NCI-H187 (cell line): ENCODE data around the gene GAS7.
"Not testable (repeated sequence)": the region's sequence is repeated elsewhere in the genome, so short reads cannot be mapped to it uniquely, and the experiment has no call there.

Source experiments
- DNase-seq, 2 experiments: peaks; one replicate each; lab custom pipeline; 2025; lab: John Stamatoyannopoulos, UW

Gene GAS7

DNA sequence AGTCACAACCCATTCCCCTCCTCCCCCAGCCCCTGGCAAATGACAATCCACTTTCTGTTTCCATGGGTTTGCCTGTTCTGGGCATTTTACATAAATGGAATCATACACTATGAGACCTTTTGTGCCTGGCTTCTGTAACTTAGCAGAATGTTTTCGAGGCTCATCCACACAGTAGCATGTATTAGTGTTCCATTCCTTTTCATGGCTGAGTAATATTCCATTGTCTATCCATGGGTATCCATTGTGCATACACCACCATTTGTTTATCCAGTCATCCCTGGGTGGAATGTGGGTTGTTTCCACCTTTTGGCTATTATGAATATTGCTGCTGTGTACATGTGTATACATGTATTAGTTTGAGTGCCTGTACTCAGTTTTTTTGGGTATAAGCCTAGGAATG is 259.6 kb downstream of the GAS7 start:
- DNase-seq, result no peak

DNA sequence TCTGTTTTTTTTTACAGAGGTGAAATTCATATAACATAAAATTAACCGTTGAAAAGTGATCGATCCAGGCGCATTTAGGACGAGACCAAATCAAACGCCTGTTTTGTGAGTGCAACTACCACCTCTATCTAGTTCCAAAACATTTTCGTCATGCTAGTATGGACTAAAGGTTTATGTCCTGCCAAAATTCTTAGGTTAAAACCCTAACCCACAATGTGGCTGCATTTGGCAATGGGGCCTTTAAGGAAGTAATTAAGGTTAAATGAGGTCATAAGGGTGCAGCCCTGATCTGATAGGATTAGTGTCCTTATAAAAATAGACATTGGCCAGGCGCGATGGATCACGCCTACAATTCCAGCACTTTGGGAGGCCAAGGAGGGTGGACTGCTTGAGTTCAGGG is 260.5 kb downstream of the GAS7 start:
- no peak for DNase-seq

DNA sequence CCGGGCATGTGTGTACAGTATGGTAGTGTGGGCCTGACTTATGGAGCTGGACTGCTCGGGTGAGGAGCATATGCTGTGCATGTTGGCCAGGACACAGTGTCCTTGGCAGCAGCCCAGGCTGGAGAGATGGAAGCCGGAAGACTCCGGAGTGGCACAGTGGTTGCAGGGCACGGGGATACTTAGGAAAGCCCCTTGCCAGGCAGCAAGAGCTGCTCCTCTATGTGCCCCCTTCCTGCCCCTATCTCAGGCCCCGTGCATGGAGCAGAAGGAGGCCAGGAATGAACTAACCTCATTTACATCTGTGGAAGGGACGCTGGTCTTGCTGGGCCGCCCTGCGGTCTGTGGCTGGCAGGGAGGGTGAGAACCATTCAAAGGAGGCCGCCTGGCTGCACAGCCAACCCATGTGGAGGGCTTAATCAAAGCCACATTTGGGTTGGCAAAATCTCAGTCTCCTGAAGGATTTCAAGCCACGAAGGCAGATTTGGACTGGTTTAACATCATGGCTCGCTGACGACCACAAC is 261.1 kb downstream of the GAS7 start:
- DNase-seq, result no peak

DNA sequence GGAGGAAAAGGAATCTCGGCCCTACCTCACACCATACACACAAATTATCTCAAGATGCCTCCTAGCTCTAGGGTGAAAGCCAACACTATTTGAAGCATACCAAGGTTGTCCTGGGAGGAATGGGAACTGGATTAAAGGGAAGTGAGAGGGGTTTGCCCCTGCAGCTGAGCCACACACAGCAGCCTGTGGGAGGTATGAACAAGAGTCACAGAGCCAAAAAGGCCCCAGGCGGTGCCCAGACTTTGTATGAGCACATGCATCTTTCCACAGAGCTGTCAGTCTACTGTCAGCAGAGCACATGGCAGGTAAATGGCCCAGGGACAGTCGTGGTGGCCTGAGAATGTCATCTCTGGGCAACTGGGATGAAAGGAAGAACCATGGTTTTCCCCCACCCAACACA is 262.3 kb downstream of the GAS7 start:
- DNase-seq, result no peak

DNA sequence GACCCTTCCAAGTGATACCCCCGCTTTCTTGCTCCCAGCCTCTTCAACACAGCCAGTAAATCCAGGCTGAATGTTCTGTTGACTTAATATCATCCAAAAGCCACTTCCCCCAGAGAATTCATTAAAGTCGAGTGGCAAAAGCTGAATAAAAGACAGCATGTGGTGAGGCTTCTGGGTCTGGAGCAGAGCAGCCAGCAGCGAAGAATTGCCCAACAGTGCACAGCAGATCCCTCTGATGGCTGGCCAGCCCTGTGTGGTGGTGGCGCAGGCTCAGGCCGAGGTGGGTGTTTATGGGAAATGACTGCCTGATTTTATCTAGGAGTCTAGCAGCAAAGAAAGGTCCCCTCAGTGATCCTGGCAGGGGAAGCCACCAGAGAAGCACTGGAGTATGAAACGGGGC is 263.0 kb downstream of the GAS7 start:
- no peak for DNase-seq

DNA sequence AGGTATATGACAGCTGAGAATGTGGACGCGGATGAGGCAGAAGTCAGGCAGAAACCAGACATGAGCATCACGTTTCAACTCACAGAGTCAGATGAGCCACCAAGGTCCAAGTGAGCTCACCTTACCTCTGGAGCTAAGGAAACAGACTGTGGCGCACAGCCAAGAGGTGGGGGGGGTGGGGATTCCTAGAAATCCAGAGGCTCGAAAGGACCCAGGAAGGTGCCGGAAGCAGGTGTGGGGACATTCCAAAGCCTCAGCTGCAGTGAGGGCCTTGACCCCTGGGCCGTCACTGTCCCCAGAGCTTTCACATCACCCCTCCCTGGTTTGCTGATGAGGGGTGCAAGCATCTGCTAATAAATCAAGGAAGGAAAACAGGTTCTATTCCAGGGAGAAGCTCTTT is 264.1 kb downstream of the GAS7 start:
- DNase-seq, result no peak

DNA sequence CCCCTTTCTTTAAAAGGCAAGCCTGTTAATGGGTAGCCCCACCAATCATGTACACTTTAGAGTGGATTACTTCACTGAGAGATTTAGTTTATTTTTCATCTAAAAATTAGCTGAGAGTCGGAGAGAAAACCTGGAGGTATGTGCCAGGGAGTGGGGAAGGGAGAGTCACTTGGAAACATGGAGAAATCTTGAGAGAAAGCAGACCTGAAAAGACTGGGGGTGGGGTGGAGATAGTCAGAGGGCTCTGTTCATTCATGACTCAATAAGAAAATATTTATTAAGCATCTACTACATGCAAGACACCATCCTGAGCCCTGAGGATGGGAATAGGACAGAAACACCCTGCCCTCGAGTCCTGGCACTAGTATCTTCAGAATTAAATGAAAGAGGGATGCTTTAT is 265.9 kb downstream of the GAS7 start:
- no peak for DNase-seq

DNA sequence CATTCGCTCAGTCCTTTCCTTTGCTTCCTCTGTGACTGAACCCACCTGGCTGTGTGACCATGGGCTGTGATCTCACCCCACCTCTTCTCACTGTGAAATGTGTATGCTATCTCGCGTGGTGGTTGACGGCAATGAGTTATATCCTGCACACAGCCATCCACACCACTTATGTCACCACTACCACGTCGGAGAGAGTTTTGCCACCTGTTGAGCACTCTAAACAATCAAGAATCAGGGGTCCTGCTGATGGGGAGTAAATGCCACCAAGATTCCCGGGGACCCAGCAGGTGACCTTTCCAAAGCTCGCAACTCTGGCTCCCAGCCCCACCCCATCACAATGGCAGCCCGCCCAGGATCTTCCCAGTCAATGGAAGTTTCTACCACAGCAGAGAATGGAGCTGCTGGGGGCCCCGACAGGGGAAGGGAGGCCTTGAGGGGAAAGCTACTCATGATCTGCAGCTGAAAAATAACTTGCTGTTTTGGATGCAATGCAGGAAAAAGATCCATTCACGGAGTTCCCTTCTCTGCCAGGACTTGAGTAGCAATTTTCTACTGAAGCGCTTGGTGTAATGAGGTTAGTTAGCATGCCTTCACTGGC is 267.2 kb downstream of the GAS7 start:
- DNase-seq, result no peak

DNA sequence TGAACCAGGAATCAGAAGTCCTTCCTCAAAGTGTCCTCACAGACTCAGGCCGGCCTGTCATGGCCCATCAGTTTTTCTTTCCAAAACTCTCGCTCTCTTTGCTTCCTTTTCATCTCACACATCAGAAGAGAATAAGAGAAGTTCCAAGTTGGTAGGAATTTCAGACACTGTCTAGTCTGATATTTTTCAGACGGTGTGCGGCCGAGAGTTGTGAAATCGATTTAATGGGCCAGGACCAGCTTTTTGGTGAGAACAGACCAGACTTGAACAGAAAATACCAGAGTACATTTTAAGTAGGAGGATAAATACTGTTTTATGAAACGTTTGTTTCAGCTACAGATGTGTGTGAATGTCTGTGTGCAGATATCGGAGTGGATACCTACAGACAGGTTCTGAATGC is 268.5 kb downstream of the GAS7 start:
- DNase-seq, result no peak

DNA sequence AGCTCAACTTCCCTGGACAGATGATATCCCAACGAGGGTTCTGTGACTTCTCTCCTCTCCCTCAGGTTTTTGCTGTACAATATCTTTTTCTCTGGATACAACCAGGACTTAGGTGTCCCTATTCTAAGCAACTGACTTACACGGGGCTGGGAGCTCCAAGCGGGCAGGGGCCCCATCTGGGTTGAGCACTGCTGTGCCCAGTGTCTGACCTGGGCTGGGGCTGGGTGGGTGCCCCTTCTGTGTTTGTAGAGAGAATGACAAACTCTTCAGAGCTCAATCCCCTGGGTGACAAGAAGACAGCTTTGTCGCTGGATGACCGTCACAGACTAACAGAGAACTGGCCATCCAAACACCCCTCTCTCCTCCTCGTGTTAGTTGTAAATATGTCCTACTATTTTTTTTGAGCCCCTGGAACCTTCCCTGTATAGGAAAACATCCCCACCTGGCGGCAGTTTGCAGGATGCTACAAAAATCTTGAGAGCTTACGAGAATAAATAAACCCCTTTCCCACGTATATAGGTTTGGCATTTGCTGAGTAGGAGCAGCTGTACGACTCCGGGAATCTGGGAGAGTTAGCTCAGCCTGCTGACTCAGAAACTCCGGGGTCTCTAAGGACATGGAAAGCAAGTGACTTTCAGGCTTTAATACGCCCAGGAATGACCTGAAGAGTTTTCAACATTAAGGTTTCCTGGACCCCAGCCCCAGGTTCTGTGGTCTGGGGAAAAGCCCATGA is 269.6 kb downstream of the GAS7 start:
- no peak for DNase-seq

DNA sequence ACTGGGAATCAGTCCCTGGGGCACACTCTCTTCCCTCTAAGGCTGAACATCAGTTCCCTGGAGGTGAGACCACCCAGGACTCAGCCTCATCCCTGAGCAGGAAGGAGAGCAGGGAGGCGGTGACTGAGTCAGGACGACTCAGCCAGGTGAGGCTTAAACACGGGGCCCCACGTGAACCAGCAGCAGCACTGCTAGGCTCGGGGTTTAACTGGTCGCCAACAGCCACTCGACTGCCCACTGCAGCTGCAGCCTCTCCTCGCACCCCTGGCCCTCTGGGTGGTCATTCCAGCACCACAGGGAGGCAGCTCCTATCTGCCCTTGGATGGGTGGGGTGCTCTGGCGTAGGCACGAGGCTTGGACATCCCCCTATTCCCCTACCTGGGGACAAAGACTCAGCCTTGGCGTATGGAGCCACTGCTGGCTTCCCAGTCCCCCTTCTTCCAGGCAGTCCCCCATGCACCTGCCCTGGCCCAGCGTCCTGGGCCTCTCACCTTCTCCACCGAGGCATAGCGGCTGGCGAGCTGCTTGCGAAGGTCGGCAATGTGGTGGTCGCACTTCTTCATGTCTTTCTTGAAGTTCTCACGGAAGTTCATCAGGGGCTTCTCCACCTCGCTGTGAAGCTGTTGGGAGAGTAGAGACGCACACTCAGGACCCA is 272.1 kb downstream of the GAS7 start:
- no peak for DNase-seq

DNA sequence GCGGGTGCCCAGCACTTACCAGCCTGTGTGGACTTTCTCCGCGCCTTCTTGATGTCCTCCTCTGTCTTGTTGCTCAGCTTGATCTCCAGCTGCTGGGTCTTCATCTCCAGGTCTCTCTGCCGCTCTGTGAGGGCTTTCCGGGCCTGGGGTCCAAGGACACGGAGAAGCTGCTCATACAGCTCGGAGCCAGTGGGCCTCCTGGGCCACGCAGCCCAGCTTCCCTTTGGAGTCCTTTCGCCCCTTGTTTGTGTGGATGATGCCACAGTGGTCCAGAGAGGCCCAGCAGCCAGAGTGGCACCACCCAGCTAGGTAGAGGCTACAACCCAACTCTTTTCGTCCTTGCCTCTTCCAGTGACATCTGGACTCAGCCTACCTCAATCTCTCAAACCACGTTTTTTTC is 272.9 kb downstream of the GAS7 start:
- DNase-seq, result no peak

DNA sequence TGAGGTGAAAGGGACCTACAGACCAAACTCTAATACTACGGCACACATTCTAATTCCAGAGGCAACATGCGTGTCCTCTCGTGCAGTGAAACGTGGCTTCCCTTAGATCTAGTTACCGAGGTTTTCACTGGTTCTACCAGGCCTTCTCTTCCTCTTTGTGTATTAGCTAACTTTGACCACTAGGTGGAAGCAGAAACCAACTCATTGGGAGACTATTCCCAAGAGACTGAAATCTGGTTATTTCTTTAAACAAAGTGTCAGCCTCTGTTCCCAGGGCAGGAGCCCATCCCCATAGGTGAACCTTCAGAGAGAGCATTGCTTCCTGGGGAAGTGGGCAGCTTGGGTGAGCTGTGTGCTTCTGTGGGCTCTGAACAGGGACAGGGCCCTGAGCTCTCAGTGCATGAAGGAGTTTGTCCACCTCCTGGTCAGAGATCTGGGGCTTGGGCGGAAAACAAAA is 273.6 kb downstream of the GAS7 start:
- DNase-seq, result peak in 1 of 2 experiments; percentile 0

DNA sequence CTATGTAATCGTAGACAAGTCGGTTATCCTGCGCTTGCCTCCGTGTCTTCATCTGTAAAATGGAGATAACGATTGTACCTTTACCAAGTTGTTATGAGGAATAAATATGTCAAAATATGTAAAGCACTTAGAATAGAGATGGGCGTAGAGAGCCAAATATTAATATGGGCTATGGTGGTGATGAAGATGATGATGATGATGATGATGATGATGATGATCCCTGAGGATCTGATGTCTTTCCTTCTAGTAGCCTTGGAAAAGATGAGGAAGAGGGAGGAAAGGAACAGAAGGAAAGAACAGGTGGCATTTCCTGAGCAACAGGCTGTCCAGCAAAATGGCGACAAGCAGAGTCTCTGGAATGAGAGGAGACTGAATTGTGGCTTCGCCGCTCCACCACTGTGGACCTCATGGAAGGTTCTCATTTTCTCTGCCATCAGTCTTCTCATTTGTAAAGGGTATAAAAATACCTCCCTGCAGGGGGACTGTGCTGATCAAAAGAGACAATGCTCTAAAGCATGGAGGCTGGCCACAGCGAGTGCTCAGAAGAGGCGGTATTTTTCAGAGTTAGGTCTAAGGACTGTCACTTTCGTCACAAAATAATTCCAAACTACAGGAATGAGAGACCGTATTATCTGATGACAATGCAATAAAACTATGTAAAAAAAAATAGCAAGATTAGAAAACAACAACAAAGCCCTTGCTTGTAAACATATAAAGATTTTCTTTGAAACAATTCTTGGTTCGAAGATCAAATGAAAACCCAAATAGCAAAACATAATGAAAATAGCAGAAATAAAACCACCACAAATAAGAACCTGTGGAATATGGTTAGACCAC is 276.2 kb downstream of the GAS7 start:
- no peak for DNase-seq

DNA sequence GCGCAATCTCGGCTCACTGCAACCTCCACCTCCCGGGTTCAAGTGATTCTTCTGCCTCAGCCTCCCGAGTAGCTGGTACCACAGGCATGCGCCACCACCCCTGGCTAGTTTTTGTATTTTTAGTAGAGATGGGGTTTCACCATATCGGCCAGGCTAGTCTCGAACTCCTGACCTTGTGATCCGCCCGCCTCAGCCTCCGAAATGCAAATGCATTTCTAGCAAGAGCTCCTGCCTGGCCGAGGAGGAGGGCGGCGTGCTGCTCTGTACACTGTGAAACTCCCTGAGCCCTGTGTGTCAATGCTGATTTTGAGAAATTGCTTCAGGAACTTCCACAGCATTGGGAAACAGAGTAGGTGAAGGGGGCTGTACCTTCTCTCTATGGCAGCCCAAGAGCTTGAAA is 277.2 kb downstream of the GAS7 start:
- DNase-seq, result not testable (repeated sequence)

DNA sequence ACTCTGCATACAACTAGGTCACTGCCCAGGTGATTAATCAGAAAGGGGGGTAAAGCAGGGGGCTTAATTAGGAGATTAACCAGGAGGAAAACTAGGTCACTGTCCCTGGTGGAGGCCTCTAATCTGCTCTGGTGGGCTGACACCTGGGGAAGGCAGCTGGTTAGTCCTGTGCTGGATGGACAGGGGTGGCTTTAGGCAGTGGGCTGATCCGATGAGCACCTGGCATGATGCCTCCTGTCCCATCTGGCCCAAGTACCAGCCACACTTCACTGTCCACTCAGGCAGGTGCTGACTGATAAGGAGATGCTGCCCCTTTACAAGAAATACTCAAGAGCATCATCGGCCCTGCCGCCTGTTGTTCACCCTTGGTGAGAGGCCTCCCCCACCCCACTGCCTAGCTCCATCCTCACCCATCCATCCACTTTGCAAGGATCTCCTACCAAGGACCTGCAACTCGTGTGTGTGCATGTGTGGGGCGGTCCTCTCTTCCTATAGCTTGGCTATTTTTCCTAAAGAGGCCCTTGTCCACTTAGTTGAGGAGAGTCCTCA is 279.5 kb downstream of the GAS7 start:
- DNase-seq, result no peak

DNA sequence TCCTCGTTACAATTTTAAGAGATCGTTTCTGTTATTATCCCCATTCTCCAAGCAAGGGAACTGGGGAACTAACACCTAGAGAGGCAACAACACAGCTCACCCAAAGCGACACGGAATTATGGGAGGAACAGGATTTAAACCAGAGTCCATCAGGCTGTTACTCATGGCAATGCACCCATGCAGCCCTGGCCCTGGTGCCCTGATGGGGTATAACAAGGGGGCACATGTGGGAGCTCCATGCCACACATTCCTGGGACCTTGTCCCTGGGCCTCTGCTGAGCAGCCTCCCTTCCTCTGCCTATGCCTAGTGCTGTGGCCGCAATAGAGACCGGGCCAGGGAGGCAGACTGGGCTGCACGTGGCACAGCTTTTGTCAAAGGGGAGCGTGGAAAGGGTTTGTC is 280.1 kb downstream of the GAS7 start:
- DNase-seq, result no peak

DNA sequence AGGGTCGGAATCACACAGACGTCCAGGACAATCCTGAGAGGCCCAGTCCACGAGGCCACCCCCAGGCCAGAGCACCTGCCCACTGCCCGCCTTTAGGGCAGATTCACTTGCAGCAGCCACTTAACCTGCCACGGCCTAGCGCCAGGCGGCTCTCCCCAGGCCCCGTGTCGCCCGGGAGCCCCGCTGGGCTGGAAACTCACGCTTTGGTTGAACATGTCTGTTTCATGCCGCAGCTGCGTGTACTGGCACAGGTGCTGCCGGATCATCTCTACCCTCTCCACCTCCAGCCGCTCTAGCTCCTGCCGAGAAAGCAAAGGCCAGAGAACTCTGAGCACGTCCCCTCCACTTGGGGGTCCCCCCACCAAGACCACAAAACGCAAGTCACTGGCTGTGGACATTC is 280.6 kb downstream of the GAS7 start:
- DNase-seq, result no peak

DNA sequence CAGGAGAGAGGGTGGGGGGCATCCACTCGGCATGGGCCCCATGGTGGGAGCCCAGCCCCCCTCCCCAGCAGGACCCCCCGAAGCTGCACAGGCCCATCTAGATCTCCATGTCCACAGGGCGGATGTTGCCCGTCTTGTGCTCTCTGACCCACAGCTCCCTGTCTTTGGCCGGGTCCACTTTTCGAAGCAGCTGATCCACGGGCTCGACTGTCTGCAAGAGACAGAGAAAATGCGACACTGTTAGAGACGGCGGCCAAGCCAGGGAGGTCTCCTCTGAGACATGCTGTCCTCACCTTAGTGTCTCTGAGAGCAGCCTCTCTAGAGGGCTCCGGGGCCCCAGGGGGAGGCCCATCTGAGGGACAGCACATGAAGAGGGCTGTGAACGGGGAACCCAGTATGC is 281.3 kb downstream of the GAS7 start:
- DNase-seq, result no peak

DNA sequence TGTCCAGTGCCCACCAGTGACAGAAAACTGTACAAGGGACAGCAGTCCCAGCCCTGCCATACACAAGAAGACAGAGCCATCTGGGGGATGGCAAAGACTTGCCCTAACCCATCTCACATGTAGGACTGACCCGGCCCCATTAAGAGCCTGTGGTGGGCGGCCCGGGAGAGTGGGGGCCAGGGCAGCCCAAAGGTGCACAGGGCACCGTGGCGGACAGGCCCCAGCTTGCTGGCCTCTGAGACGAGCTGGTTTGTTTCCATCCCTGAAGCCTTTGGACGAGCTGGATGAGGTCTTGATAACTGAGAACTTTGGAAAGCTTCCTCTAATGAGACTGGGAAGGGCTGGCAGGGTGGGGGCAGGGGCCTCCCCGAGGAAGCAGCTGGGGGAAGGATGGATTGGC is 282.3 kb downstream of the GAS7 start:
- no peak for DNase-seq

DNA sequence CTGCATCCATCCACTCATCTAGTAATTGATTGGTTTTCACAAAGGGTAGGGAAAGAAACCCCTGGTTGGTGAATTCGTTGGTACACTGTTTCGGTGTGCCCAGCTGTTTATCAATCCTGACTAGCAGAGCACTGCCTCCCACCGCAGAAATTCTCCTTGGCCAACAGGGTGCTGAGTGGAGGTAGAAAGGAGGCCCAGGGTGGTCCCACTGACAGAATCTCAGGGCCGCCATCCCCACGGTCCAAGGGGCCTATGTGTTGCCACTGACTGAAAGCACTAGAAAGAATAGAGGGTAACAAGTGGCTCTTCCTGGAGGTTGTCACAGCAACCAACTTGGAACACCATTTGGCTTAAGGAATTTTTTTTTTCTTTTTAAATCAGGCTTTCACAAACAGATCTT is 284.9 kb downstream of the GAS7 start:
- DNase-seq, result no peak
